AG04449 (cell line): ENCODE data around the gene DAND5.
A peak's percentile ranks its signal among the peaks of the same experiment; 100 is the strongest.

Source experiments
- CTCF ChIA-PET: fragments of 350-600 bp; formaldehyde crosslinking; extraction: SDS; loops from one replicate; lab custom pipeline; 2021; ENCODE audit warnings: antibody characterized with exemption; lab: Yijun Ruan, JAX
- POLR2A ChIA-PET: fragments of 400-600, 350-600 bp; formaldehyde crosslinking; extraction: SDS; loops from one replicate; lab custom pipeline; 2020; ENCODE audit warnings: antibody characterized with exemption, inconsistent platforms; lab: Yijun Ruan, JAX
- DNase-seq: peaks from one replicate; pipeline ENCODE4 v3.0.0-alpha.2; 2010; ENCODE audit warnings: low read depth, low spot score
- H3K4me3 ChIP-seq: 2 replicates; pipeline ENCODE4 v1.5.1; 2011; ENCODE audit warnings: low read depth, mild to moderate bottlenecking, control low read depth, low read length
- CTCF ChIP-seq: IDR thresholded peaks from one replicate; pipeline ENCODE4 v1.5.1; 2011; ENCODE audit warnings: mild to moderate bottlenecking, moderate library complexity, low read length, control low read depth, inconsistent platforms; ENCODE audit not compliant: insufficient read depth; ENCODE audit errors: missing control alignments

DAND5 gene

GRCh38 chr19:12937927-12938778, 31.2 kb upstream of the DAND5 start, which contains the start of gene CALR:
Gene CALR, plus strand, starts transcription at chr19:12938609. Its CDS starts 71 bp downstream, at chr19:12938680.
- ChIA-PET CTCF (interaction anchor here (1.0 to 1.3 kb wide), 3 partner anchors 28 to 155 kb away, joined by 3 to 5 read pairs (median 4); no protein-coding TSS in a partner anchor), POLR2A (interaction anchor here (0.7 to 0.9 kb wide), 2 partner anchors 8 to 15 kb away, joined by 3 read pairs; no protein-coding TSS in a partner anchor)
- H3K4me3 ChIP-seq: peak within 1 kb of the TSS; percentile 90
- no peak for TF ChIP-seq CTCF
- peak; percentile 94 for DNase-seq

- H3K4me3 ChIP-seq: peak overlapping the region; percentile 90
- ChIA-PET CTCF (interaction anchor here (1.3 kb wide), 1 partner anchor 27 kb away, joined by 7 read pairs; no protein-coding TSS in a partner anchor), POLR2A (interaction anchor here (0.7 to 1.2 kb wide), 2 partner anchors 27 to 38 kb away, joined by 3 read pairs; no protein-coding TSS in a partner anchor)
- TF ChIP-seq CTCF: no peak
- DNase-seq: no peak
Measured at GRCh38 chr19:12938779-12939601, 30.4 kb upstream of the DAND5 start.

GRCh38 chr19:12939975-12940423, 29.4 kb upstream of the DAND5 start:
- ChIA-PET POLR2A (interaction anchor here (0.7 to 1.2 kb wide), 2 partner anchors 26 to 37 kb away, joined by 3 read pairs; no protein-coding TSS in a partner anchor), CTCF (interaction anchor here (1.3 kb wide), 1 partner anchor 26 kb away, joined by 7 read pairs; no protein-coding TSS in a partner anchor)
- peak overlapping the region; percentile 90 for H3K4me3 ChIP-seq
- TF ChIP-seq CTCF: no peak
- no peak for DNase-seq

- peak overlapping the region; percentile 90 for H3K4me3 ChIP-seq
- ChIA-PET CTCF (interaction anchor here (1.7 kb wide), 1 partner anchor 24 kb away, joined by 5 read pairs; no protein-coding TSS in a partner anchor), POLR2A (interaction anchor here (0.6 kb wide), 1 partner anchor 189 kb away, joined by 3 read pairs; no protein-coding TSS in a partner anchor)
- DNase-seq: no peak
- TF ChIP-seq CTCF: no peak
Measured at GRCh38 chr19:12940897-12941296, 28.5 kb upstream of the DAND5 start.

GRCh38 chr19:12943437-12944044, 25.8 kb upstream of the DAND5 start:
- DNase-seq: no peak
- H3K4me3 ChIP-seq: no peak overlapping the region; the same call in 1 of the 2 replicates
- CTCF ChIA-PET: interaction anchor here (2.2 kb wide), 1 partner anchor 21 kb away, joined by 10 read pairs; no protein-coding TSS in a partner anchor
- no peak for TF ChIP-seq CTCF
- POLR2A ChIA-PET: no interaction called here
